Stimulated activated CD8-positive, alpha-beta memory T cell treated with anti-CD3 and anti-CD28 coated beads, Interleukin-7, amount 100 ng/mL, for 4 hours (primary cell): ENCODE results near the gene DIDO1.

Experiments used
- DNase-seq, 2 donors: peaks; one replicate each; pipeline ENCODE4 v3.0.0-alpha.2; 2020; ENCODE audit warnings: low read depth in 2 of 2

The DIDO1 gene

GRCh38 chr20:62835931-62836861, 90.1 kb downstream of the DIDO1 start:
- no peak for DNase-seq

- no peak for DNase-seq
Observed at GRCh38 chr20:62834967-62835730, 91.2 kb downstream of the DIDO1 start.

- DNase-seq: no peak
Observed at GRCh38 chr20:62832951-62833391, 93.3 kb downstream of the DIDO1 start.

GRCh38 chr20:62832212-62832922, 93.9 kb downstream of the DIDO1 start:
- no peak for DNase-seq

- no peak for DNase-seq
Observed at GRCh38 chr20:62831854-62832211, 94.5 kb downstream of the DIDO1 start.

GRCh38 chr20:62831361-62831788, 94.9 kb downstream of the DIDO1 start:
- DNase-seq: no peak

- DNase-seq: no peak
Observed at GRCh38 chr20:62830821-62831220, 95.5 kb downstream of the DIDO1 start.

GRCh38 chr20:62830251-62830650, 96.1 kb downstream of the DIDO1 start:
- no peak for DNase-seq

- DNase-seq: no peak
Observed at GRCh38 chr20:62829231-62830230, 96.8 kb downstream of the DIDO1 start.

GRCh38 chr20:62828511-62829230, 97.6 kb downstream of the DIDO1 start:
- DNase-seq: no peak

- DNase-seq: no peak
Observed at GRCh38 chr20:62828051-62828450, 98.3 kb downstream of the DIDO1 start.
